Measurements from ENCODE around the gene MATCAP1. TPM values are rescaled to one million over a fixed set of nuclear protein-coding genes. Genes with fewer than 3 reads are reported as not detected.

Gene MATCAP1
- total RNA-seq, 2 donors from 2014 or later = 50.2 to 63.8 TPM

DNA sequence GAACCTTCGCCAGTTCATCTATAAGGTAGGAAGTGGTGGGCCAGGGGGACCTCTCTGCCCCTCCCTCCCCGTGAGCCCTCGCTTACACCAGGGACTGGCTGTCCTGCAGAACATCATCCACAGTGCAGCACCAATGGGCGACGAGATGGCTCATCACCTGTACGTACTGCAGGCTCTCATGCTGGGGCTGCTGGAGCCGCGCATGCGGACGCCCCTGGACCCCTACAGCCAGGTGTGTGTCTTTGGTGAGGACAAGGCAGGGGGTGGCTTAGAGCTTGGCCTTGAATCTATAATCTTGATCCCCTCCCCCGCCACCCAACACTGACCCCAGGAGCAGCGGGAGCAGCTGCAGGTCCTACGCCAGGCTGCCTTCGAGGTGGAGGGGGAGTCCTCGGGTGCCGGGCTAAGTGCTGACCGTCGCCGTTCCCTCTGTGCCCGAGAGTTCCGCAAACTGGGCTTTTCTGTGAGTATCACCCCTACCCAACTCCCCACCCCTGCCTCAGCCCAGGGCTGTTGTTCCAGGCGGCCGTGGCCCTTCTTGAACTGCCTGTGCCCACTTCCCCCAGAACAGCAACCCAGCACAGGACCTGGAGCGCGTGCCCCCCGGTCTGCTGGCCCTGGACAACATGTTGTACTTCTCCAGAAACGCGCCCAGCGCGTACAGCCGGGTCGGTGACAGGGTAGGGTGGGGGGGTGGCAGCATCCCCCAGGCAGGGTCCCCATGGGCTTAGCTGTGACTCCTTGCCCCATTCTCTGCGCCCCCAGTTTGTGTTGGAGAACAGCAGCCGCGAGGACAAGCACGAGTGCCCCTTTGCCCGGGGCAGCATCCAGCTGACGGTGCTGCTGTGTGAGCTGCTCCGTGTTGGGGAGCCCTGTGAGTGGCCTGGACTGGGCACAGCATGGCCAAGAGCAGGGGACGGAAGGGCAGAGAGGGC, 17.9 kb upstream of the MATCAP1 start:
- Mint-ChIP-seq H3K4me3 (no peak overlapping the region), H3K27me3 (ENCODE audit: insufficient read depth) (no peaks in the 10 kb centered on the region), H3K9me3 (no peaks in the 10 kb centered on the region), H3K36me3 (ENCODE audit: low read depth) (peaks cover 16% of the 10 kb centered on the region), H3K4me1 (peaks cover 3% of the 10 kb centered on the region), H3K27ac (no peak overlapping the region)
- 97% methylated on average over 20 to 40 of the region's 40 CpGs for WGBS, 2 experiments (ENCODE audit: insufficient coverage in 1 of 2, insufficient read length in 1 of 2)
- no peaks in the 10 kb centered on the region for H3K27me3 ChIP-seq (ENCODE audit: control insufficient read depth, insufficient read depth, low read length, poor library complexity, severe bottlenecking)
- H3K27ac ChIP-seq (ENCODE audit: low read depth, low read length) = no peak overlapping the region
- no peak for DNase-seq
- no peak overlapping the region for H3K4me3 ChIP-seq (ENCODE audit: low read length)
- TF ChIP-seq, protein P1, sequence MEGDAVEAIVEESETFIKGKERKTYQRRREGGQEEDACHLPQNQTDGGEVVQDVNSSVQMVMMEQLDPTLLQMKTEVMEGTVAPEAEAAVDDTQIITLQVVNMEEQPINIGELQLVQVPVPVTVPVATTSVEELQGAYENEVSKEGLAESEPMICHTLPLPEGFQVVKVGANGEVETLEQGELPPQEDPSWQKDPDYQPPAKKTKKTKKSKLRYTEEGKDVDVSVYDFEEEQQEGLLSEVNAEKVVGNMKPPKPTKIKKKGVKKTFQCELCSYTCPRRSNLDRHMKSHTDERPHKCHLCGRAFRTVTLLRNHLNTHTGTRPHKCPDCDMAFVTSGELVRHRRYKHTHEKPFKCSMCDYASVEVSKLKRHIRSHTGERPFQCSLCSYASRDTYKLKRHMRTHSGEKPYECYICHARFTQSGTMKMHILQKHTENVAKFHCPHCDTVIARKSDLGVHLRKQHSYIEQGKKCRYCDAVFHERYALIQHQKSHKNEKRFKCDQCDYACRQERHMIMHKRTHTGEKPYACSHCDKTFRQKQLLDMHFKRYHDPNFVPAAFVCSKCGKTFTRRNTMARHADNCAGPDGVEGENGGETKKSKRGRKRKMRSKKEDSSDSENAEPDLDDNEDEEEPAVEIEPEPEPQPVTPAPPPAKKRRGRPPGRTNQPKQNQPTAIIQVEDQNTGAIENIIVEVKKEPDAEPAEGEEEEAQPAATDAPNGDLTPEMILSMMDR (conservative IDR thresholded peaks at IDR 0.05) = no peak
- H3K9ac ChIP-seq (ENCODE audit: extremely low read depth, low read length, poor library complexity, severe bottlenecking) = no peak overlapping the region
- H3K9me3 ChIP-seq (ENCODE audit: control insufficient read depth, low read length) = no peaks in the 10 kb centered on the region
- H3K36me3 ChIP-seq (ENCODE audit: control insufficient read depth, insufficient read depth, low read length) = peaks cover 44% of the 10 kb centered on the region
- peaks cover 3% of the 10 kb centered on the region for H3K4me1 ChIP-seq (ENCODE audit: control insufficient read depth, insufficient read depth, low read length)

DNA sequence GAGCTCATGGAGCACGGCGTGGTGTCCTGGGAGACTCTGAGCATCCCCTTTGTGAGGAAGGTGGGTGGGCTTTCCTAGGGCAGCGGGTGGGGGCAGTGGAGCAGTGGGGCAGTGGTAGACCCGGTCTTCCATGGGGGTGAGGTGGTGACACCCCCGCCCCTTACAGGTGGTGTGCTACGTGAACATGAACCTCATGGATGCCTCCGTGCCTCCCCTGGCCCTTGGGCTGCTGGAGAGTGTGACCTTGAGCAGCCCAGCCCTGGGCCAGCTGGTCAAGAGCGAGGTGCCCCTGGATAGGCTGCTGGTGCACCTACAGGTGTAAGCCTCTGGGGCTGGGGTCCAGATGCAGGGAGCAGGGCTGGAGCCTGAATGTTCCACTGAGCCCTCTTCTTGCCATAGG, 16.7 kb upstream of the MATCAP1 start:
- H3K9me3 ChIP-seq (ENCODE audit: control insufficient read depth, low read length) = no peaks in the 10 kb centered on the region
- TF ChIP-seq, protein P1 (conservative IDR thresholded peaks at IDR 0.05) = no peak
- Mint-ChIP-seq H3K4me3 (no peak overlapping the region), H3K9me3 (no peaks in the 10 kb centered on the region), H3K4me1 (peaks cover 2% of the 10 kb centered on the region), H3K27ac (no peak overlapping the region), H3K36me3 (ENCODE audit: low read depth) (peaks cover 28% of the 10 kb centered on the region), H3K27me3 (ENCODE audit: insufficient read depth) (no peaks in the 10 kb centered on the region)
- H3K27ac ChIP-seq (ENCODE audit: low read depth, low read length) = no peak overlapping the region
- no peak overlapping the region for H3K4me3 ChIP-seq (ENCODE audit: low read length)
- peaks cover 52% of the 10 kb centered on the region for H3K36me3 ChIP-seq (ENCODE audit: control insufficient read depth, insufficient read depth, low read length)
- no peaks in the 10 kb centered on the region for H3K4me1 ChIP-seq (ENCODE audit: control insufficient read depth, insufficient read depth, low read length)
- H3K9ac ChIP-seq (ENCODE audit: extremely low read depth, low read length, poor library complexity, severe bottlenecking) = no peak overlapping the region
- H3K27me3 ChIP-seq (ENCODE audit: control insufficient read depth, insufficient read depth, low read length, poor library complexity, severe bottlenecking) = no peaks in the 10 kb centered on the region
- DNase-seq = no peak
- 96 to 98% methylated on average over 7 to 8 of the region's 8 CpGs for WGBS, 2 experiments (ENCODE audit: insufficient coverage in 1 of 2, insufficient read length in 1 of 2)

DNA sequence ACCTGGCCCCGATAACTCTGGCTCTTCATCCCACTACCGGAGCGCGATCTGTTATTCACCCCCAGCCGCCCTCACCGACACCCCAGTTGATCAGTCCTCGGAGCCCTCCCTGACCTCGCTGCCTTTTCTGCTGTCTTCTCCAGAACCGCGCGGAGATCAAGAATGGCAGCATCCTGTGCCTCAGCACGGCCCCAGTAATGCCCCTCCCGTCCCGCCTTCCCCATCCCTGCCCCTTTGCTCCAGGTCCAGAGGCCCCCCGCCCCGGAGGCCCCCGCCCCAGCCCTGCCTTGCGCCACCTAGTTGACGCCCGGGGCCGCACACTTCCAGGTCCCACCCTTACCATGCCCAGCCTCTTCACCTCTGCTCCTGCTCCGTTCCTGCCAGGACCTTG, 16.0 kb upstream of the MATCAP1 start:
- peak; percentile 86 for DNase-seq

More for the DNA sequence above, 16.0 kb upstream of the MATCAP1 start:
- H3K36me3 Mint-ChIP-seq (ENCODE audit: low read depth) = peaks cover 35% of the 10 kb centered on the region
- H3K9me3 Mint-ChIP-seq = no peaks in the 10 kb centered on the region
- peak overlapping the region; percentile 76 for H3K27ac Mint-ChIP-seq
- peaks cover 2% of the 10 kb centered on the region for H3K4me1 Mint-ChIP-seq
- H3K27me3 Mint-ChIP-seq (ENCODE audit: insufficient read depth) = no peaks in the 10 kb centered on the region
- TF ChIP-seq, protein P1 (conservative IDR thresholded peaks at IDR 0.05) = peak; percentile 67
- peaks cover 59% of the 10 kb centered on the region for H3K36me3 ChIP-seq (ENCODE audit: control insufficient read depth, insufficient read depth, low read length)
- no peaks in the 10 kb centered on the region for H3K9me3 ChIP-seq (ENCODE audit: control insufficient read depth, low read length)
- no peak overlapping the region for H3K4me3 ChIP-seq (ENCODE audit: low read length)
- WGBS, 2 experiments (ENCODE audit: insufficient coverage in 1 of 2, insufficient read length in 1 of 2) = 91 to 93% methylated on average over 7 to 22 of the region's 22 CpGs
- H3K9ac ChIP-seq (ENCODE audit: extremely low read depth, low read length, poor library complexity, severe bottlenecking) = no peak overlapping the region
- peak overlapping the region; percentile 57 for H3K4me3 Mint-ChIP-seq
- H3K27me3 ChIP-seq (ENCODE audit: control insufficient read depth, insufficient read depth, low read length, poor library complexity, severe bottlenecking) = no peaks in the 10 kb centered on the region
- no peaks in the 10 kb centered on the region for H3K4me1 ChIP-seq (ENCODE audit: control insufficient read depth, insufficient read depth, low read length)
- no peak overlapping the region for H3K27ac ChIP-seq (ENCODE audit: low read depth, low read length)

Data from endodermal cell (in vitro differentiated cells).